Measurements from ENCODE around the gene ENOX1. TPM values are rescaled to one million over a fixed set of nuclear protein-coding genes. Genes with fewer than 3 reads are reported as not detected.

The ENOX1 gene
- total RNA-seq, 1 donor, result 2.2 TPM

- TF ChIP-seq, protein P1, sequence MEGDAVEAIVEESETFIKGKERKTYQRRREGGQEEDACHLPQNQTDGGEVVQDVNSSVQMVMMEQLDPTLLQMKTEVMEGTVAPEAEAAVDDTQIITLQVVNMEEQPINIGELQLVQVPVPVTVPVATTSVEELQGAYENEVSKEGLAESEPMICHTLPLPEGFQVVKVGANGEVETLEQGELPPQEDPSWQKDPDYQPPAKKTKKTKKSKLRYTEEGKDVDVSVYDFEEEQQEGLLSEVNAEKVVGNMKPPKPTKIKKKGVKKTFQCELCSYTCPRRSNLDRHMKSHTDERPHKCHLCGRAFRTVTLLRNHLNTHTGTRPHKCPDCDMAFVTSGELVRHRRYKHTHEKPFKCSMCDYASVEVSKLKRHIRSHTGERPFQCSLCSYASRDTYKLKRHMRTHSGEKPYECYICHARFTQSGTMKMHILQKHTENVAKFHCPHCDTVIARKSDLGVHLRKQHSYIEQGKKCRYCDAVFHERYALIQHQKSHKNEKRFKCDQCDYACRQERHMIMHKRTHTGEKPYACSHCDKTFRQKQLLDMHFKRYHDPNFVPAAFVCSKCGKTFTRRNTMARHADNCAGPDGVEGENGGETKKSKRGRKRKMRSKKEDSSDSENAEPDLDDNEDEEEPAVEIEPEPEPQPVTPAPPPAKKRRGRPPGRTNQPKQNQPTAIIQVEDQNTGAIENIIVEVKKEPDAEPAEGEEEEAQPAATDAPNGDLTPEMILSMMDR (IDR thresholded peaks at IDR 0.05; ENCODE audit: insufficient read depth, low read depth, low read length), result no peak
- no peak overlapping the region for H3K4me3 ChIP-seq (ENCODE audit: low read depth, low read length)
- DNase-seq (ENCODE audit: low read depth), result no peak
Measured at GRCh38 chr13:43167731-43168130, 619.0 kb downstream of the ENOX1 start.

- DNase-seq (ENCODE audit: low read depth), result peak; percentile 10
- TF ChIP-seq, protein P1 (IDR thresholded peaks at IDR 0.05; ENCODE audit: insufficient read depth, low read depth, low read length), result no peak
- no peak overlapping the region for H3K4me3 ChIP-seq (ENCODE audit: low read depth, low read length)
Measured at GRCh38 chr13:43166644-43167457, 619.9 kb downstream of the ENOX1 start.

Small RNA genes within 50 kb of the gene (small RNA-seq; reads per million reads assigned to genes)
- gene AL162713.1, result not detected

Other genes starting within 250 kb of the ENOX1 start
- 4.2 and 16.0 TPM in 2 replicates for gene CCDC122, start 92.8 kb upstream of the ENOX1 start, total RNA-seq
- 7.7 and 9.1 TPM in 2 replicates for gene LACC1, start 92.9 kb upstream of the ENOX1 start, total RNA-seq